Measurements from ENCODE around the gene ZNHIT2. TPM values are rescaled to one million over a fixed set of nuclear protein-coding genes. Genes with fewer than 3 reads are reported as not detected.

Gene ZNHIT2
- total RNA-seq, 1 experiment from 2014 or later: 48.2 TPM

DNA sequence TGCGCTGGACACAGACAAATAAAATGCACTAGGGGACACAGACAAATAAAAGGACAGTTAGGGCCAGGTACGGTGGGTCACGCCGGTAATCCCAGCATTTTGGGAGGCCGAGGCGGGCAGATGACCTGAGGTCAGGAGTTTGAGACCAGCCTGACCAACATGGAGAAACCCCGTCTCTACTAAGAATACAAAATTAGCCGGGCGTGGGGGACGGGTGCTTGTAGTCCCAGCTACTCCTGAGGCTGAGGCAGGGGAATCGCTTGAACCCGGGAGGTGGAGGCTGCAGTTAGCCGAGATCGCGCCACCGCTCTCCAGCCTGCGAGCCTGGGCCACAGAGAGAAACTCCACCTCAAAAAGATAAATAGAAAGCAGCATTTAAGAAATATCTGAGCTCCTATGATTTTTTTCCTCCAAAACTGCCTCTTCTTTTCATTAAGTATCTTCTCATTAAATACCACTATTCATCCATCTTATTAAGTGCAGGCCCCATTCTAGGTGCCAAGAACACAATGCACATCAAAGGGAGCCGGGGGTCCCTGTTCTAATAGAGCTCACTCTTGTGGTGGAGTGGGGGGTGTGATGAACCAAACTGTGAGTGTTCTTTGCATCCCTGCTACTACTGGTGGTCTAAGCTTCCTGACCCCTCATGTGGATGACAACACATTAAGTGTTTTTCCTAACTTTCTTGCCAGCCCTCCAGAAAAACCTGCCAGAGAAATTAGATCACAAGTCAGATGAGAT is 766 bp upstream of the ZNHIT2 start:
- ChIA-PET POLR2A (ENCODE audit: unreplicated experiment) (interaction anchor here (0.6 kb wide), 1 partner anchor 883 kb away, joined by 4 read pairs; no protein-coding TSS in a partner anchor), CTCF (no interaction called here)
- peaks cover 59% of the 10 kb centered on the region for H3K79me2 ChIP-seq (ENCODE audit: low read length)
- peaks cover 20% of the 10 kb centered on the region for H3K36me3 ChIP-seq (ENCODE audit: low read depth, low read length)
- no peak for ATAC-seq
- H3F3A ChIP-seq (ENCODE audit: low read length, unreplicated experiment): peaks cover 20% of the 10 kb centered on the region
- no peak overlapping the region for H3K9ac ChIP-seq (ENCODE audit: low read length)
- H2AFZ ChIP-seq (ENCODE audit: low read length): no peak overlapping the region
- DNase-seq: no peak
- H3K4me1 ChIP-seq (ENCODE audit: insufficient read depth, low read length): peaks cover 28% of the 10 kb centered on the region
- H3K4me3 ChIP-seq (ENCODE audit: low read length): no peak overlapping the region
- no peak overlapping the region for H3K4me2 ChIP-seq (ENCODE audit: low read length)
- no peaks in the 10 kb centered on the region for H3K9me3 ChIP-seq (ENCODE audit: low read length)
- no TSS peak for BruUV-seq (replicated peaks)
- H4K20me1 ChIP-seq (ENCODE audit: low read length): 0 out of 2 replicates have a peak, but pooled peaks cover 3% of the 10 kb centered on the region
- H3K27me3 ChIP-seq (ENCODE audit: low read length): no peaks in the 10 kb centered on the region
- H3K9me2 ChIP-seq (replicated peaks; ENCODE audit: low read length): no peaks in the 10 kb centered on the region
- no peak overlapping the region for H3K27ac ChIP-seq (ENCODE audit: low read length)
- TF ChIP-seq EZH2phosphoT487 (IDR thresholded peaks at IDR 0.05; ENCODE audit: borderline replicate concordance, low read length) (no peak), EZH2 (IDR thresholded peaks at IDR 0.05; ENCODE audit: low read length, unreplicated experiment) (no peak)
- intact Hi-C loops (cut with micrococcal nuclease): no loop called here

DNA sequence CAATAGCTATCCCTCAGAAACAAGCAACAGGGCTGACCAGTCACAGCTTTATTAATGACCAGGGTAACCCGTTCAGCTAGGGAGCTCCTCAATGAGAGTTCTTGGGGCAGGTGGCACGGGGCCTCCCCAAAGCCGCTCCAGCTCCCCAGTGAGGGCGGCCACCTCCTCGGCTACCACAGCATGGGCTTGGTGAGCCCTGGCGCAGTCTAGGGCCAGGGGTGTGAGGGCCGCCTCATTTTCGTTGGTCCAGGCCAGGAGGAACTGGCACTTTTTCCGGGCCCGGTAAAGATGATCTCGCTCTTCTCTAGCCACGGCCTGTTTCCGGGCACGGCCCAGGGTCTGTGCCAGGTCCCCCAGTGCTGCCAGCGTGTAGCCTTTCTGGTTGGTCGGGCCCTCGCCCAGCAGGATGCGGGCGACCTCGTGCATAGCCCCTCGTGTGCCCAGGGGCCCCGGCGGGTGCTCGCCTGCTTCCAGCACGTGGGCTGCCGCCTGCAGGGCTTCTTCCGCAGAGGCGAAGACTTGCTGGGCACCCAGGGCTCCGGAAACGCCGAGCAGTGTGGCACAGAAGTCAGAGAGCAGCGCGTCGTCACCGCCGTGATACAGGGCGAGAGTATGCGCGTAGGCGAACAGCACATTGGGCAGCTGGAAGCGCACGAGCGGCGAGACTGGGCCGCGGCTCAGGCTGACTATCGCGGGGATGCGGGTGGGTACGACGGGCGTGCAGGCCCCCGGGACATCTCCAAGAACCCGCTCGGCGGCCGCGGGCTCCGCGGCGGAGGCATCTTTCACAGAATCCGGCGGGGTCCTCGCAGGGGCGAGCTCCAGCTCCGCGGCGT is 913 bp downstream of the ZNHIT2 start:
- H3K9me3 ChIP-seq (ENCODE audit: low read length): no peaks in the 10 kb centered on the region
- H3F3A ChIP-seq (ENCODE audit: low read length, unreplicated experiment): peaks cover 20% of the 10 kb centered on the region
- H3K9ac ChIP-seq (ENCODE audit: low read length): peak overlapping the region; percentile 94
- H2AFZ ChIP-seq (ENCODE audit: low read length): peak overlapping the region; percentile 39
- H3K4me1 ChIP-seq (ENCODE audit: insufficient read depth, low read length): peaks cover 30% of the 10 kb centered on the region
- H3K9me2 ChIP-seq (replicated peaks; ENCODE audit: low read length): no peaks in the 10 kb centered on the region
- DNase-seq: peak; percentile 57
- ATAC-seq: peak; percentile 4
- peaks cover 20% of the 10 kb centered on the region for H3K36me3 ChIP-seq (ENCODE audit: low read depth, low read length)
- no TSS peak for BruUV-seq (replicated peaks)
- intact Hi-C loops (cut with micrococcal nuclease): loop anchor here (1.0 to 2.0 kb wide), 4 partner anchors 20 to 138 kb away; partner anchors contain the start of genes CAPN1 and VPS51
- TF ChIP-seq EZH2phosphoT487 (IDR thresholded peaks at IDR 0.05; ENCODE audit: borderline replicate concordance, low read length) (no peak), EZH2 (IDR thresholded peaks at IDR 0.05; ENCODE audit: low read length, unreplicated experiment) (no peak)
- TF ChIP-seq, protein P1, sequence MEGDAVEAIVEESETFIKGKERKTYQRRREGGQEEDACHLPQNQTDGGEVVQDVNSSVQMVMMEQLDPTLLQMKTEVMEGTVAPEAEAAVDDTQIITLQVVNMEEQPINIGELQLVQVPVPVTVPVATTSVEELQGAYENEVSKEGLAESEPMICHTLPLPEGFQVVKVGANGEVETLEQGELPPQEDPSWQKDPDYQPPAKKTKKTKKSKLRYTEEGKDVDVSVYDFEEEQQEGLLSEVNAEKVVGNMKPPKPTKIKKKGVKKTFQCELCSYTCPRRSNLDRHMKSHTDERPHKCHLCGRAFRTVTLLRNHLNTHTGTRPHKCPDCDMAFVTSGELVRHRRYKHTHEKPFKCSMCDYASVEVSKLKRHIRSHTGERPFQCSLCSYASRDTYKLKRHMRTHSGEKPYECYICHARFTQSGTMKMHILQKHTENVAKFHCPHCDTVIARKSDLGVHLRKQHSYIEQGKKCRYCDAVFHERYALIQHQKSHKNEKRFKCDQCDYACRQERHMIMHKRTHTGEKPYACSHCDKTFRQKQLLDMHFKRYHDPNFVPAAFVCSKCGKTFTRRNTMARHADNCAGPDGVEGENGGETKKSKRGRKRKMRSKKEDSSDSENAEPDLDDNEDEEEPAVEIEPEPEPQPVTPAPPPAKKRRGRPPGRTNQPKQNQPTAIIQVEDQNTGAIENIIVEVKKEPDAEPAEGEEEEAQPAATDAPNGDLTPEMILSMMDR (conservative IDR thresholded peaks at IDR 0.05; ENCODE audit: low read depth, low read length): no peak
- H4K20me1 ChIP-seq (ENCODE audit: low read length): 0 out of 2 replicates have a peak, but pooled peaks cover 3% of the 10 kb centered on the region
- no peaks in the 10 kb centered on the region for H3K27me3 ChIP-seq (ENCODE audit: low read length)
- H3K79me2 ChIP-seq (ENCODE audit: low read length): peaks cover 43% of the 10 kb centered on the region
- ChIA-PET POLR2A (ENCODE audit: unreplicated experiment) (interaction anchor here (0.5 to 0.6 kb wide), 2 partner anchors 18 to 603 kb away, joined by 3 read pairs; no protein-coding TSS in a partner anchor), CTCF (no interaction called here)
- H3K4me3 ChIP-seq (ENCODE audit: low read length): peak overlapping the region; percentile 77
- peak overlapping the region; percentile 86 for H3K4me2 ChIP-seq (ENCODE audit: low read length)
- peak overlapping the region; percentile 74 for H3K27ac ChIP-seq (ENCODE audit: low read length)

DNA sequence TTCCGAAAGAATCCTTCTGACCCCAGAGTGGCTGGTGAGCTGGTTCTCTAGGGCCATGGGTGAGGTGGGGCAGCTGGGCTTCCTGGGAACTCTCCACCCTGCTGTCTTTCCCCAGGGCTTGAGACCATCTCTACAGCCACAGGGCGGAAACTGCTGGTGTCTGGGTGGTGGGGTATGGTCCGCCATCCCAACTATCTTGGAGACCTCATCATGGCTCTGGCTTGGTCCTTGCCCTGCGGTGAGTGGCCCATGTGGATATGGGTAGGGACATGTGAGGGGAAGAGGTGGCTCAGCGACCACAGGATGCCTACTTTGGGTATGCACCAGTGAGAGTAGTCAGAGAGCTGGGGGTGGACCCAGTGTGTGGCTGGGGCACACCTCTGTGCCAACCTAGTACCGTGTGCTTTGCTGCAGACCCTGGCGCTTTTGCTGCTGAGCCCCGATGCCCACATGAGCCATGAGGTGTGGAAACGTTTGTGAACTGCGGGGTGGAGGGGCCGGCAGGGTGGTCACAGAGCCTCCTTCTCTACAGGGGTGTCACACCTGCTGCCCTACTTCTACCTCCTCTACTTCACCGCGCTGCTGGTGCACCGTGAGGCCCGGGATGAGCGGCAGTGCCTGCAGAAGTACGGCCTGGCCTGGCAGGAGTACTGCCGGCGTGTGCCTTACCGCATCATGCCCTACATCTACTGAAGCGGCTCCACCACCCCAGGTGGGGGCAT is 2.0 kb downstream of the ZNHIT2 start:
- Histone ChIP-seq H3K27ac (ENCODE audit: low read length) (no peak overlapping the region), H3K9me3 (ENCODE audit: low read length) (no peaks in the 10 kb centered on the region), H3K4me1 (ENCODE audit: insufficient read depth, low read length) (peaks cover 24% of the 10 kb centered on the region), H3K4me3 (ENCODE audit: low read length) (peak overlapping the region; percentile 77), H3K9me2 (replicated peaks; ENCODE audit: low read length) (no peaks in the 10 kb centered on the region), H3F3A (ENCODE audit: low read length, unreplicated experiment) (peaks cover 20% of the 10 kb centered on the region), H3K9ac (ENCODE audit: low read length) (no peak overlapping the region; the same call in 1 of the 2 replicates), H3K79me2 (ENCODE audit: low read length) (peaks cover 33% of the 10 kb centered on the region), H2AFZ (ENCODE audit: low read length) (no peak overlapping the region), H3K4me2 (ENCODE audit: low read length) (peak overlapping the region; percentile 86), H4K20me1 (ENCODE audit: low read length) (0 out of 2 replicates have a peak, but pooled peaks cover 3% of the 10 kb centered on the region), H3K36me3 (ENCODE audit: low read depth, low read length) (peaks cover 11% of the 10 kb centered on the region), H3K27me3 (ENCODE audit: low read length) (no peaks in the 10 kb centered on the region)
- ChIA-PET POLR2A (ENCODE audit: unreplicated experiment) (no interaction called here), CTCF (no interaction called here)
- intact Hi-C loops (cut with micrococcal nuclease): loop anchor here (2.0 kb wide), 3 partner anchors 19 to 139 kb away; partner anchors contain the start of genes CAPN1 and VPS51
- no peak for TF ChIP-seq EZH2 (IDR thresholded peaks at IDR 0.05; ENCODE audit: low read length, unreplicated experiment)
- no peak for TF ChIP-seq EZH2phosphoT487 (IDR thresholded peaks at IDR 0.05; ENCODE audit: borderline replicate concordance, low read length)
- TF ChIP-seq, protein P1 (conservative IDR thresholded peaks at IDR 0.05; ENCODE audit: low read depth, low read length): no peak
- TSS peak; percentile 2 for BruUV-seq (replicated peaks)
- ATAC-seq (no peak), DNase-seq (no peak)
